Activated T-helper 9 cell treated with anti-CD3 and anti-CD28 coated beads, Interleukin-2, amount 50 U/mL, for 16 hours (primary cell): Measurements from ENCODE around the gene JAK3.
"Not testable (repeated sequence)": the region's sequence is repeated elsewhere in the genome, so short reads cannot be mapped to it uniquely, and the experiment has no call there.

ENCODE experiments used
- DNase-seq: peaks from one replicate; pipeline ENCODE4 v3.0.0-alpha.2; 2020; ENCODE audit warnings: low read depth

The JAK3 gene

GRCh38 chr19:17777840-17778239, 69.9 kb downstream of the JAK3 start:
- not testable (repeated sequence) for DNase-seq

- DNase-seq, result no peak
Observed at GRCh38 chr19:17775991-17776803, 71.6 kb downstream of the JAK3 start.

GRCh38 chr19:17775245-17775927, 72.4 kb downstream of the JAK3 start:
- no peak for DNase-seq
